DMS 273 treated with DMSO at 0.1 percent for 48 hours (cell line): ENCODE measurements around the gene DMRTC1B.
"Not testable (repeated sequence)": the region's sequence is repeated elsewhere in the genome, so short reads cannot be mapped to it uniquely, and the experiment has no call there.

ENCODE experiments used
- DNase-seq: peaks from one replicate; lab custom pipeline; 2025; lab: John Stamatoyannopoulos, UW

Gene DMRTC1B

GRCh38 chrX:72776653-72777466, at the start of gene DMRTC1B:
DMRTC1B (plus strand) TSS chrX:72776890; CDS start chrX:72845136, 68,246 bp downstream.
- not testable (repeated sequence) for DNase-seq

GRCh38 chrX:72727846-72728245, 48.8 kb upstream of the DMRTC1B start:
- DNase-seq, result no peak

GRCh38 chrX:72733636-72734035, 43.1 kb upstream of the DMRTC1B start:
- not testable (repeated sequence) for DNase-seq

GRCh38 chrX:72735561-72735960, 41.1 kb upstream of the DMRTC1B start:
- no peak for DNase-seq

- DNase-seq, result not testable (repeated sequence)
Measured at GRCh38 chrX:72745546-72745945, 31.1 kb upstream of the DMRTC1B start.

GRCh38 chrX:72748545-72748944, 28.1 kb upstream of the DMRTC1B start:
- not testable (repeated sequence) for DNase-seq

- DNase-seq, result not testable (repeated sequence)
Measured at GRCh38 chrX:72760454-72760853, 16.2 kb upstream of the DMRTC1B start.

- DNase-seq, result not testable (repeated sequence)
Measured at GRCh38 chrX:72777467-72777790, 739 bp downstream of the DMRTC1B start.

GRCh38 chrX:72778146-72778545, 1.5 kb downstream of the DMRTC1B start:
- not testable (repeated sequence) for DNase-seq

GRCh38 chrX:72782560-72782959, 5.9 kb downstream of the DMRTC1B start, which contains the start of gene FAM236B:
FAM236B (minus strand) TSS chrX:72782660; CDS start chrX:72782560, 100 bp downstream.
- DNase-seq, result not testable (repeated sequence)

- not testable (repeated sequence) for DNase-seq
Measured at GRCh38 chrX:72783365-72783936, 6.8 kb downstream of the DMRTC1B start.

GRCh38 chrX:72783964-72784363, 7.3 kb downstream of the DMRTC1B start:
- not testable (repeated sequence) for DNase-seq

GRCh38 chrX:72788142-72788541, 11.5 kb downstream of the DMRTC1B start:
- DNase-seq, result not testable (repeated sequence)

- not testable (repeated sequence) for DNase-seq
Measured at GRCh38 chrX:72790390-72790789, 13.7 kb downstream of the DMRTC1B start.

- DNase-seq, result not testable (repeated sequence)
Measured at GRCh38 chrX:72808110-72808509, 31.4 kb downstream of the DMRTC1B start, which contains the start of gene FAM236D. FAM236D (minus strand) TSS chrX:72808210; CDS start chrX:72808110, 100 bp downstream.

GRCh38 chrX:72830701-72831100, 54.0 kb downstream of the DMRTC1B start:
- DNase-seq, result not testable (repeated sequence)

GRCh38 chrX:72837532-72837931, 60.8 kb downstream of the DMRTC1B start:
- not testable (repeated sequence) for DNase-seq

- not testable (repeated sequence) for DNase-seq
Measured at GRCh38 chrX:72882898-72883297, 106.2 kb downstream of the DMRTC1B start.

- not testable (repeated sequence) for DNase-seq
Measured at GRCh38 chrX:72889740-72890139, 113.0 kb downstream of the DMRTC1B start.
